ENCODE measurements around the gene IQUB. TPM values are rescaled to one million over a fixed set of nuclear protein-coding genes. Genes with fewer than 3 reads are reported as not detected.

The IQUB gene
- total and polyA plus RNA-seq, 9 donors = 0.35 to 11.3 (median 0.93) TPM

GRCh38 chr7:123431075-123431614 is 103.2 kb downstream of the IQUB start:
- Histone ChIP-seq H3K27ac (no peak overlapping the region), H3K4me3 (no peak overlapping the region), H3K9me3 (no peaks in the 10 kb centered on the region), H3K36me3 (no peaks in the 10 kb centered on the region), H3K27me3 (no peaks in the 10 kb centered on the region), H3K4me1 (ENCODE audit: insufficient read depth) (no peaks in the 10 kb centered on the region)
- intact Hi-C loops (cut with DNase I) = no loop called here
- TF ChIP-seq EP300 (IDR thresholded peaks at IDR 0.05) (no peak), POLR2A (IDR thresholded peaks at IDR 0.05) (no peak)
- TF ChIP-seq, protein P1, sequence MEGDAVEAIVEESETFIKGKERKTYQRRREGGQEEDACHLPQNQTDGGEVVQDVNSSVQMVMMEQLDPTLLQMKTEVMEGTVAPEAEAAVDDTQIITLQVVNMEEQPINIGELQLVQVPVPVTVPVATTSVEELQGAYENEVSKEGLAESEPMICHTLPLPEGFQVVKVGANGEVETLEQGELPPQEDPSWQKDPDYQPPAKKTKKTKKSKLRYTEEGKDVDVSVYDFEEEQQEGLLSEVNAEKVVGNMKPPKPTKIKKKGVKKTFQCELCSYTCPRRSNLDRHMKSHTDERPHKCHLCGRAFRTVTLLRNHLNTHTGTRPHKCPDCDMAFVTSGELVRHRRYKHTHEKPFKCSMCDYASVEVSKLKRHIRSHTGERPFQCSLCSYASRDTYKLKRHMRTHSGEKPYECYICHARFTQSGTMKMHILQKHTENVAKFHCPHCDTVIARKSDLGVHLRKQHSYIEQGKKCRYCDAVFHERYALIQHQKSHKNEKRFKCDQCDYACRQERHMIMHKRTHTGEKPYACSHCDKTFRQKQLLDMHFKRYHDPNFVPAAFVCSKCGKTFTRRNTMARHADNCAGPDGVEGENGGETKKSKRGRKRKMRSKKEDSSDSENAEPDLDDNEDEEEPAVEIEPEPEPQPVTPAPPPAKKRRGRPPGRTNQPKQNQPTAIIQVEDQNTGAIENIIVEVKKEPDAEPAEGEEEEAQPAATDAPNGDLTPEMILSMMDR (IDR thresholded peaks at IDR 0.05) = no peak
- DNase-seq = no peak
- 90 to 94% (median 93%) methylated on average over 5 of the region's 5 CpGs for WGBS, 3 donors

- no peaks in the 10 kb centered on the region for H3K27me3 ChIP-seq
- H3K27ac ChIP-seq = no peak overlapping the region
- intact Hi-C loops (cut with DNase I) = no loop called here
- no peak overlapping the region for H3K4me3 ChIP-seq
- no peaks in the 10 kb centered on the region for H3K4me1 ChIP-seq (ENCODE audit: insufficient read depth)
- H3K36me3 ChIP-seq = no peaks in the 10 kb centered on the region
- DNase-seq = no peak
- H3K9me3 ChIP-seq = no peaks in the 10 kb centered on the region
- no peak for TF ChIP-seq POLR2A (IDR thresholded peaks at IDR 0.05)
- TF ChIP-seq, protein P1 (IDR thresholded peaks at IDR 0.05) = no peak
- no peak for TF ChIP-seq EP300 (IDR thresholded peaks at IDR 0.05)
Measured at GRCh38 chr7:123425246-123425645, 109.1 kb downstream of the IQUB start.

DNA sequence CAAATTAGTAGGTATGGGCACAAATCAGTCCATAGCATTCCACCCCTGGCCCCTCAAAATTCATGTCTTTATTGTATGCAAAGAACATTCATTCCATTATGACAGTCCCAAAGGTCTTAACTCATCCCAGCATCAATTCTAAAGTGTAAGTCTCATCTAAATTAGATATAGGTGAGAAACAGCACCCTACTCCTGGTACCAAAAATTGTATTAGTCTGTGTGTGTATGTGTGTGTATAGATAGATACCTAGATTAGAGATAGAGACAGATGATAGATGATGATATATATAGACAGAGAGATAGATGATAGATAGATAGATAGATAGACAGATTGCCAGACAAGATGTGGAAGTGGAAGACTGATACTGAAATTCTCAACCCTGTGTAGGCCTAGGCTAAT is 109.9 kb downstream of the IQUB start:
- no peak for TF ChIP-seq POLR2A (IDR thresholded peaks at IDR 0.05)
- TF ChIP-seq, protein P1 (IDR thresholded peaks at IDR 0.05) = no peak
- TF ChIP-seq EP300 (IDR thresholded peaks at IDR 0.05) = no peak
- intact Hi-C loops (cut with DNase I) = no loop called here
- Histone ChIP-seq H3K4me3 (no peak overlapping the region), H3K36me3 (no peaks in the 10 kb centered on the region), H3K27ac (no peak overlapping the region), H3K4me1 (ENCODE audit: insufficient read depth) (no peaks in the 10 kb centered on the region), H3K9me3 (no peaks in the 10 kb centered on the region), H3K27me3 (no peaks in the 10 kb centered on the region)
- DNase-seq = no peak

- H3K27me3 ChIP-seq = no peaks in the 10 kb centered on the region
- H3K4me1 ChIP-seq (ENCODE audit: insufficient read depth) = no peaks in the 10 kb centered on the region
- H3K4me3 ChIP-seq = no peak overlapping the region
- H3K36me3 ChIP-seq = no peaks in the 10 kb centered on the region
- no peak overlapping the region for H3K27ac ChIP-seq
- TF ChIP-seq POLR2A (IDR thresholded peaks at IDR 0.05) (no peak), EP300 (IDR thresholded peaks at IDR 0.05) (no peak)
- TF ChIP-seq, protein P1 (IDR thresholded peaks at IDR 0.05) = no peak
- intact Hi-C loops (cut with DNase I) = no loop called here
- no peaks in the 10 kb centered on the region for H3K9me3 ChIP-seq
- 94 to 97% (median 94%) methylated on average over 2 of the region's 2 CpGs for WGBS, 3 donors
- DNase-seq = no peak
Measured at GRCh38 chr7:123423622-123424021, 110.8 kb downstream of the IQUB start.

Data from ovary (tissue), 9 donors.